SK-N-SH treated with all-trans-retinoic acid at 6 μM for 48 hours (cell line): ENCODE measurements around the gene KCNC4.

Source experiments
- ARNTL ChIP-seq: fragments of 450-650 bp; formaldehyde crosslinking; IDR thresholded peaks from 2 replicates; pipeline ENCODE4 v1.5.0; 2020; ENCODE audit warnings: low read depth, mild to moderate bottlenecking, moderate library complexity, borderline replicate concordance
- BACH2 ChIP-seq: fragments of 250-450 bp; sonication (Bioruptor Pico); IDR thresholded peaks from 2 replicates; pipeline ENCODE4 v1.9.0; 2021; ENCODE audit warnings: mild to moderate bottlenecking, borderline replicate concordance
- CSDC2 ChIP-seq: fragments of 250-450 bp; sonication (Bioruptor Pico); IDR thresholded peaks from 2 replicates; pipeline ENCODE4 v1.5.0; 2020; ENCODE audit warnings: mild to moderate bottlenecking, moderate library complexity
- ISL1 ChIP-seq: fragments of 250-450 bp; sonication (Bioruptor Pico); IDR thresholded peaks from 2 replicates; pipeline ENCODE4 v2.1.2; 2022; ENCODE audit warnings: mild to moderate bottlenecking, moderate library complexity
- OSR1 ChIP-seq: fragments of 250-450 bp; sonication (Bioruptor Pico); IDR thresholded peaks from 2 replicates; pipeline ENCODE4 v1.8.0; 2022; ENCODE audit warnings: moderate library complexity, mild to moderate bottlenecking, inconsistent platforms
- PATZ1 ChIP-seq: fragments of 250-450 bp; sonication (Bioruptor Pico); IDR thresholded peaks from 2 replicates; pipeline ENCODE4 v1.8.0; 2020; ENCODE audit warnings: mild to moderate bottlenecking, moderate library complexity, borderline replicate concordance
- POU6F1 ChIP-seq: fragments of 250-450 bp; sonication (Bioruptor Pico); IDR thresholded peaks from 2 replicates; pipeline ENCODE4 v1.8.0; 2021; ENCODE audit warnings: low read depth, mild to moderate bottlenecking, moderate library complexity, borderline replicate concordance
- PPARA ChIP-seq: fragments of 250-450 bp; sonication (Bioruptor Pico); IDR thresholded peaks from 2 replicates; pipeline ENCODE4 v1.5.0; 2020; ENCODE audit warnings: mild to moderate bottlenecking, borderline replicate concordance
- RARB ChIP-seq: fragments of 250-450 bp; sonication (Bioruptor Pico); IDR thresholded peaks from 2 replicates; pipeline ENCODE4 v1.8.0; 2021; ENCODE audit warnings: mild to moderate bottlenecking, moderate library complexity
- SNAI2 ChIP-seq: fragments of 250-450 bp; sonication (Bioruptor Pico); IDR thresholded peaks from 2 replicates; pipeline ENCODE4 v1.5.0; 2020; ENCODE audit warnings: mild to moderate bottlenecking, moderate library complexity
- ZC3H10 ChIP-seq: fragments of 250-450 bp; sonication (Bioruptor Pico); IDR thresholded peaks from 2 replicates; pipeline ENCODE4 v1.5.1; 2021; ENCODE audit warnings: mild to moderate bottlenecking, moderate library complexity
- ZFP30 ChIP-seq: fragments of 450-650 bp; formaldehyde crosslinking; IDR thresholded peaks from 2 replicates; pipeline ENCODE4 v1.5.0; 2022; ENCODE audit warnings: mild to moderate bottlenecking, moderate library complexity

GRCh38 chr1:110223581-110223980 is 13.5 kb downstream of the KCNC4 start:
- no peak for TF ChIP-seq BACH2 (CRISPR knock-in tag)
- no peak for TF ChIP-seq ARNTL (CRISPR knock-in tag)
- TF ChIP-seq SNAI2 (CRISPR knock-in tag), result no peak
- TF ChIP-seq POU6F1 (CRISPR knock-in tag), result no peak
- no peak for TF ChIP-seq PPARA
- no peak for TF ChIP-seq ISL1 (CRISPR knock-in tag)
- no peak for TF ChIP-seq ZC3H10
- TF ChIP-seq PATZ1 (CRISPR knock-in tag), result no peak
- TF ChIP-seq OSR1 (CRISPR knock-in tag), result no peak
- no peak for TF ChIP-seq ZFP30 (CRISPR knock-in tag)
- no peak for TF ChIP-seq RARB (CRISPR knock-in tag)
- no peak for TF ChIP-seq CSDC2
